Mesodermal cell (in vitro differentiated cells): ENCODE results near the gene PNKD.

Experiments
- H3K27ac ChIP-seq: 2 replicates; pipeline ENCODE4 v1.7.0; 2013; ENCODE audit warnings: mild to moderate bottlenecking, low read depth, low read length, moderate library complexity; ENCODE audit not compliant: severe bottlenecking
- H3K36me3 ChIP-seq: 2 replicates; pipeline ENCODE4 v1.7.1; 2013; ENCODE audit warnings: mild to moderate bottlenecking, low read length, moderate library complexity; ENCODE audit not compliant: control insufficient read depth, insufficient read depth
- H3K4me1 ChIP-seq: one replicate; pipeline ENCODE4 v1.7.1; 2013; ENCODE audit warnings: mild to moderate bottlenecking, low read length; ENCODE audit not compliant: insufficient read depth, control insufficient read depth, poor library complexity, severe bottlenecking
- H3K4me3 ChIP-seq: 2 replicates; pipeline ENCODE4 v1.7.0; 2013; ENCODE audit warnings: low read length, control low read depth, mild to moderate bottlenecking; ENCODE audit not compliant: insufficient read depth, poor library complexity, severe bottlenecking; ENCODE audit errors: extremely low read depth
- H3K9me3 ChIP-seq: 2 replicates; pipeline ENCODE4 v1.7.1; 2013; ENCODE audit warnings: mild to moderate bottlenecking, low read length, moderate library complexity; ENCODE audit not compliant: control insufficient read depth
- WGBS, 2 experiments: methylation state at CpG; one replicate each; pipeline ENCODE4 v1.1.5; 2013; ENCODE audit warnings: missing lambda C conversion rate in 2 of 2; ENCODE audit not compliant: insufficient coverage in 2 of 2; 5-methylcytosine and 5-hydroxymethylcytosine counted together

Gene PNKD

GRCh38 chr2:218329826-218330593 is 59.7 kb downstream of the PNKD start:
- Histone ChIP-seq H3K9me3 (no peaks in the 10 kb centered on the region), H3K4me3 (no peak overlapping the region), H3K36me3 (no peaks in the 10 kb centered on the region), H3K27ac (no peak overlapping the region), H3K4me1 (peaks cover 15% of the 10 kb centered on the region)
- WGBS, 2 experiments, result 82 to 87% methylated on average over 6 of the region's 8 CpGs

GRCh38 chr2:218331745-218332144 is 61.4 kb downstream of the PNKD start:
- Histone ChIP-seq H3K27ac (no peak overlapping the region), H3K4me1 (peaks cover 12% of the 10 kb centered on the region), H3K36me3 (no peaks in the 10 kb centered on the region), H3K4me3 (no peak overlapping the region), H3K9me3 (no peaks in the 10 kb centered on the region)
- WGBS, 2 experiments, result 89 to 93% methylated on average over 4 to 7 of the region's 8 CpGs

DNA sequence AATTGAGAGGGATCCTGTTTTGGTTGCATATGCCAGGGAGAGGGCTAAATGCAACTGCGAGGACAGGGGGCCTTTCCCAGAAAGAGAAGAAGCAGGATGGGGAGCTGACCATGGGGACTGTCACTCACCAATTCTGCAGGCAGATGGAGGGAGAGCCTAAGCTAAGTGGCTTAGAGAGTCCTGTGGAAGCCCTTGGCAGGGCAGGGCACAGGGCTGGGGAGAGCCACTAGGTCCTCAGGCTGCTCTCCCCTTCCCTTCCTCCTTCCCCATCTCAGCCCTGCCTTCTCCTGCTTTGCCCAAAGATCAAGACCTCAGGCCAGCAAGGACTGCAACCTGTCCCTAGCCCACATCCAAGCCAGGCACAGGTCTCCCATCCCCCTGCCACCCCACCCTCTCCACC is 62.0 kb downstream of the PNKD start:
- Histone ChIP-seq H3K4me1 (peaks cover 12% of the 10 kb centered on the region), H3K9me3 (no peaks in the 10 kb centered on the region), H3K4me3 (no peak overlapping the region), H3K27ac (no peak overlapping the region), H3K36me3 (no peaks in the 10 kb centered on the region)
- WGBS, 2 experiments, result 100% methylated on average over 1 of the region's 1 CpG

DNA sequence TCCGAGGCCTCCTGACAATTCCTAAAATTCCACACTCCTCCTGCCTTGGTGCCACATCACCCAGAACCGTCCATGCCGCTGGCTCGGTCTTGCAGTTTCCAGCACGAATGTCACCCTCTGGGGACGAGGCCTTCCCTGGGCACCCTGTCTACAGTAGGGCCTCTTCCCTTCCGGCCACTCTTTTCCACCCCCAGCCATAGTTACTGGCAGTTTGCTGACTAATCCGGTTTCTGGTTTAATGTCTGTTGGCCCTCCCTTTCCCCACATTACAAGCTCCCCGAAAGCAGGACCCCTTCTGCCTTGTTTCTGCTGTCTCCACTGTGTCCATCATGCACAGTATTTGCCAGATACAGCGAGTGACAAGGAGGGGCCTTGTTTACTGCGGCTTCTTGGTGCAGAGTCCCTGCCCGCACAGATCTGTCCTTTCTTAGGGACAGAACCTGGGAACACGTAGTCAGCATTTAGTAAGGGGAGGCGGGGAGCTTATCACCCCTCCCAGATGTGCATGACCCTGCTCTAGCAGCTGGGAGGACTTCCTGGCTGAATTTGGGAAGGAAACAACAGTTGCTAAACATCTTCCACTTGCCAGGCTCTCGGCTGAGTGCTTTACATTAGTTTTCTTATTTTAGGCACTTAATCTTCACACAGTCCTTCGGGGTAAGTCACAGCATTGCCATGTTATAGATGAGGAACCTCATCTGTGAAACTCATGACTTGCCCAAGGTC is 62.8 kb downstream of the PNKD start:
- WGBS, 2 experiments, result 82 to 84% methylated on average over 16 of the region's 16 CpGs
- Histone ChIP-seq H3K4me1 (peaks cover 12% of the 10 kb centered on the region), H3K4me3 (no peak overlapping the region), H3K27ac (peak overlapping the region; percentile 57), H3K36me3 (no peaks in the 10 kb centered on the region), H3K9me3 (no peaks in the 10 kb centered on the region)

- no peak overlapping the region for H3K27ac ChIP-seq
These were observed 64.2 kb downstream of the PNKD start for GRCh38 chr2:218334531-218334930.

GRCh38 chr2:218340656-218341055 is 70.3 kb downstream of the PNKD start:
- peaks cover 5% of the 10 kb centered on the region for H3K36me3 ChIP-seq
- no peaks in the 10 kb centered on the region for H3K9me3 ChIP-seq
- no peak overlapping the region for H3K4me3 ChIP-seq
- WGBS, 2 experiments, result 93 to 100% methylated on average over 7 to 8 of the region's 9 CpGs
- H3K27ac ChIP-seq, result no peak overlapping the region
- H3K4me1 ChIP-seq, result no peaks in the 10 kb centered on the region

More at GRCh38 chr2:218334531-218334930, 64.2 kb downstream of the PNKD start:
- Histone ChIP-seq H3K9me3 (no peaks in the 10 kb centered on the region), H3K4me3 (no peak overlapping the region), H3K4me1 (peaks cover 12% of the 10 kb centered on the region), H3K36me3 (no peaks in the 10 kb centered on the region)
- WGBS, 2 experiments, result 100% methylated on average over 2 to 3 of the region's 3 CpGs

- H3K4me3 ChIP-seq, result no peak overlapping the region
- no peak overlapping the region for H3K27ac ChIP-seq
- whole genome bisulfite sequencing, 2 experiments, result 93 to 98% methylated on average over 7 to 8 of the region's 8 CpGs
- H3K4me1 ChIP-seq, result no peaks in the 10 kb centered on the region
- peaks cover 5% of the 10 kb centered on the region for H3K36me3 ChIP-seq
- H3K9me3 ChIP-seq, result no peaks in the 10 kb centered on the region
These were observed 71.1 kb downstream of the PNKD start for GRCh38 chr2:218341381-218341780.

GRCh38 chr2:218342837-218343236 is 72.5 kb downstream of the PNKD start:
- Histone ChIP-seq H3K9me3 (no peaks in the 10 kb centered on the region), H3K4me1 (no peaks in the 10 kb centered on the region)
- 90 to 95% methylated on average over 5 of the region's 5 CpGs for WGBS, 2 experiments

DNA sequence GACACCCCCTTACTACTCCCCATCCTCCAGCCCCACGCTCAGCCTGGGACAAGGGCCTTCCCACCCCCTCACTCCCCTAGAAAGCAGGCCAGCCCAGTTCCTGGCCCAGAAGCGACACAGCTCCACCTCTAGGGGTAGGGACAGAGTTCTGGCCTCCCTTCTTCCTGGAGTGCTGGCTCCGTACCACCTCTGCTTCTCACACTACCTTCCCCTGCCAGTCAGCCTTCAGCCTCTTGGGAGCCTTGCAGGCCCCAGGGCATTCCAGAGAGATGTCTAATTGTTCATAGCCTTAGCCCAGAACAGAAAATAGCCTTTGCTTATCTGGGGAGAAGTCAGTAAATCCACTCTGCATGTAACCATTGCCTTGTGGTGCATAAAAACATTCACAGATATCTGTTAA is 73.3 kb downstream of the PNKD start:
- WGBS, 2 experiments, result 88 to 93% methylated on average over 2 to 3 of the region's 3 CpGs
- no peak overlapping the region for H3K4me3 ChIP-seq
- H3K36me3 ChIP-seq, result peaks cover 5% of the 10 kb centered on the region
- no peaks in the 10 kb centered on the region for H3K4me1 ChIP-seq
- H3K9me3 ChIP-seq, result no peaks in the 10 kb centered on the region
- H3K27ac ChIP-seq, result peak overlapping the region; percentile 29

More at GRCh38 chr2:218342837-218343236, 72.5 kb downstream of the PNKD start:
- peaks cover 5% of the 10 kb centered on the region for H3K36me3 ChIP-seq
- no peak overlapping the region for H3K4me3 ChIP-seq
- H3K27ac ChIP-seq, result no peak overlapping the region

- Histone ChIP-seq H3K9me3 (no peaks in the 10 kb centered on the region), H3K27ac (no peak overlapping the region), H3K4me1 (no peaks in the 10 kb centered on the region), H3K4me3 (no peak overlapping the region), H3K36me3 (peaks cover 5% of the 10 kb centered on the region)
- WGBS, 2 experiments, result 93 to 96% methylated on average over 12 of the region's 12 CpGs
These were observed 73.9 kb downstream of the PNKD start for GRCh38 chr2:218344090-218344754.
